ENCODE data around the gene SPAG8. TPM values are rescaled to one million over a fixed set of nuclear protein-coding genes. Genes with fewer than 3 reads are reported as not detected.

Gene SPAG8
- total RNA-seq, 1 experiment from 2014 or later: not detected

DNA sequence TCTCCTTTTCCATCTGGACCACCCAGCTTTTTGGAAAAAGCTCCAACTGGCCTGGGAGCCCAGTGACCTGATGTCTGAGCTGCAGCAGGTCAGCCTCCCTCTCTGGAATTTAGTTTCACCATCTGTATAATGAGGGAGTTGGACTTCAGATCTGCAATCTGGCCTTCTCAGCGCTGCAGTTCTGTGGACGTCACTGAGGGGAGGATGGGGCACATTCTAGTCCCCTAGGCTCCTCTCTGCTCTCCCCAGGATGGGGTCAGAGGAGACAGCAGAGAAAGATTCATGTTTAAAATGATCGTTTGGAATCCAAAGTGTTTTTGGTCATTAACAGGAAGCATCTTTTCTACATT, 47.9 kb upstream of the SPAG8 start:
- H3K27ac ChIP-seq (ENCODE audit: low read length): no peak overlapping the region
- POLR2A ChIA-PET (ENCODE audit: unreplicated experiment): no interaction called here
- H3K9me2 ChIP-seq (replicated peaks; ENCODE audit: low read length): no peaks in the 10 kb centered on the region
- ATAC-seq (no peak), DNase-seq (no peak)
- H3K4me1 ChIP-seq (ENCODE audit: insufficient read depth, low read length): no peaks in the 10 kb centered on the region
- H2AFZ ChIP-seq (ENCODE audit: low read length): no peak overlapping the region
- H3K9ac ChIP-seq (ENCODE audit: low read length): no peak overlapping the region
- TF ChIP-seq, protein P1, sequence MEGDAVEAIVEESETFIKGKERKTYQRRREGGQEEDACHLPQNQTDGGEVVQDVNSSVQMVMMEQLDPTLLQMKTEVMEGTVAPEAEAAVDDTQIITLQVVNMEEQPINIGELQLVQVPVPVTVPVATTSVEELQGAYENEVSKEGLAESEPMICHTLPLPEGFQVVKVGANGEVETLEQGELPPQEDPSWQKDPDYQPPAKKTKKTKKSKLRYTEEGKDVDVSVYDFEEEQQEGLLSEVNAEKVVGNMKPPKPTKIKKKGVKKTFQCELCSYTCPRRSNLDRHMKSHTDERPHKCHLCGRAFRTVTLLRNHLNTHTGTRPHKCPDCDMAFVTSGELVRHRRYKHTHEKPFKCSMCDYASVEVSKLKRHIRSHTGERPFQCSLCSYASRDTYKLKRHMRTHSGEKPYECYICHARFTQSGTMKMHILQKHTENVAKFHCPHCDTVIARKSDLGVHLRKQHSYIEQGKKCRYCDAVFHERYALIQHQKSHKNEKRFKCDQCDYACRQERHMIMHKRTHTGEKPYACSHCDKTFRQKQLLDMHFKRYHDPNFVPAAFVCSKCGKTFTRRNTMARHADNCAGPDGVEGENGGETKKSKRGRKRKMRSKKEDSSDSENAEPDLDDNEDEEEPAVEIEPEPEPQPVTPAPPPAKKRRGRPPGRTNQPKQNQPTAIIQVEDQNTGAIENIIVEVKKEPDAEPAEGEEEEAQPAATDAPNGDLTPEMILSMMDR (conservative IDR thresholded peaks at IDR 0.05; ENCODE audit: low read depth, low read length): no peak
- H3K4me3 ChIP-seq (ENCODE audit: low read length): no peak overlapping the region
- no TSS peak for BruUV-seq (replicated peaks)
- intact Hi-C loops (cut with micrococcal nuclease): no loop called here
- no peaks in the 10 kb centered on the region for H3K27me3 ChIP-seq (ENCODE audit: low read length)
- H3K4me2 ChIP-seq (ENCODE audit: low read length): no peak overlapping the region
- no peaks in the 10 kb centered on the region for H4K20me1 ChIP-seq (ENCODE audit: low read length)
- H3K36me3 ChIP-seq (ENCODE audit: low read depth, low read length): no peaks in the 10 kb centered on the region
- H3F3A ChIP-seq (ENCODE audit: low read length, unreplicated experiment): no peaks in the 10 kb centered on the region
- H3K9me3 ChIP-seq (ENCODE audit: low read length): no peaks in the 10 kb centered on the region
- CTCF ChIA-PET: no interaction called here
- no peaks in the 10 kb centered on the region for H3K79me2 ChIP-seq (ENCODE audit: low read length)

DNA sequence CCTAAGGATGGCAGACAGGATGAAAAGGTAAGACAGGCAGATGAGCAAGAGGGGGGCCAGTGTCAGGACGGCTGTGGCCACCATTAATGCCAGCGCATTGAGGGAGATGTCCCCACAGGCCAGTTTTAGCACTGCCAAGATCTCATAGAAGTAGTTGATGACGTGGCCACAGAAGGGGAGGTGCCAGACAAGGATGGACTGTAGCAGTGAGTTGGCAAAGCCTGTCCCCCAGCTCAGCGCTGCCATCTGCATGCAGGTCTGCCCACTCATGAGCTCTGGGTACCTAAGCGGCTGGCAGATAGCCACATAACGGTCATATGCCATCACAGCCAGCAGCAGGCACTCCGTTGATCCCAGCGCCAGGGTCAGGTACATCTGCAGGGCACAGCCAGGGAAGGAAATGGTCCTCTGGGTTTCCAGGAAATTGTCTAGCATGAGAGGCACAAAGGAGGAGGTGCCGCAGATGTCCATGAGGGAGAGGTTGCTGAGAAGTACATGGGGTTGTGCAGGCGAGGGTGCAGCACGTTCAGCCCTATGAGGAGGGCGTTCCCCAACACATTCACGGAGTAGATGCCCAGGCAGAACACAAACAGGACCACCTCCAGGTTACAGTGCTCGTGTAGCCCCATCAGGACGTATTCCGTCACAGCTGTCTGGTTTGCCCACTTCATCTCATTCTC, 47.4 kb upstream of the SPAG8 start:
- BruUV-seq (replicated peaks): no TSS peak
- Histone ChIP-seq H3K79me2 (ENCODE audit: low read length) (no peaks in the 10 kb centered on the region), H3K9me2 (replicated peaks; ENCODE audit: low read length) (no peaks in the 10 kb centered on the region), H3K27ac (ENCODE audit: low read length) (no peak overlapping the region), H2AFZ (ENCODE audit: low read length) (no peak overlapping the region), H3K4me3 (ENCODE audit: low read length) (no peak overlapping the region), H3K4me1 (ENCODE audit: insufficient read depth, low read length) (no peaks in the 10 kb centered on the region), H3K27me3 (ENCODE audit: low read length) (no peaks in the 10 kb centered on the region), H3F3A (ENCODE audit: low read length, unreplicated experiment) (no peaks in the 10 kb centered on the region), H3K9ac (ENCODE audit: low read length) (no peak overlapping the region), H3K36me3 (ENCODE audit: low read depth, low read length) (no peaks in the 10 kb centered on the region), H3K9me3 (ENCODE audit: low read length) (no peaks in the 10 kb centered on the region), H4K20me1 (ENCODE audit: low read length) (no peaks in the 10 kb centered on the region), H3K4me2 (ENCODE audit: low read length) (no peak overlapping the region)
- peak; percentile 58 for ATAC-seq
- CTCF ChIA-PET: no interaction called here
- DNase-seq: peak; percentile 34
- POLR2A ChIA-PET (ENCODE audit: unreplicated experiment): no interaction called here
- TF ChIP-seq, protein P1 (conservative IDR thresholded peaks at IDR 0.05; ENCODE audit: low read depth, low read length): peak; percentile 19; the same call in 1 of the 2 replicates
- TF ChIP-seq EZH2 (IDR thresholded peaks at IDR 0.05; ENCODE audit: low read length, unreplicated experiment): no peak
- intact Hi-C loops (cut with micrococcal nuclease): no loop called here

DNA sequence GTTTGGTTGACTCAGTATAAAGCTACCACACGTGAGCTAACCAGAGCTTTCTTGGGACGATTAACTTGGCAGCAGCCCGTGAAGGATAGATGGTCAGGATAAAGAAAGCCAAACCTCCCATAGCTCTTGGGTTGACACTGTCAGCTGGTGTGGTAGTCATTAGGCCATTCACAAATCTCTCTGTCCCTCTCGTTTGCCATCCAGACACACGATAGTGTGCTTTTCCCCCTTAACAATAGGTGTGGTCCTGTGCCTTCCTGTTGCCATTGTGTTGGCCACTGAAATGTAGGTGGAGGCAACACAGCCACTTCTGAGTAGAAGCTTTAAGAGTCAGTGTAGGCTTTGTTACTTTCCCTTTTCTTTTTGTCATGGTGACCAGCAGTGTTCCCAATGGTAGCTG, 46.4 kb upstream of the SPAG8 start:
- no peak overlapping the region for H2AFZ ChIP-seq (ENCODE audit: low read length)
- no peak for ATAC-seq

More for the DNA sequence above, 46.4 kb upstream of the SPAG8 start:
- ChIA-PET POLR2A (ENCODE audit: unreplicated experiment) (interaction anchor here (0.6 kb wide), 1 partner anchor 39 kb away, joined by 6 read pairs; no protein-coding TSS in a partner anchor), CTCF (interaction anchor here (0.5 kb wide), 1 partner anchor 1897 kb away, joined by 7 read pairs; no protein-coding TSS in a partner anchor)
- DNase-seq: no peak
- Histone ChIP-seq H3K36me3 (ENCODE audit: low read depth, low read length) (no peaks in the 10 kb centered on the region), H3K9me3 (ENCODE audit: low read length) (no peaks in the 10 kb centered on the region), H3K4me3 (ENCODE audit: low read length) (no peak overlapping the region), H3K4me1 (ENCODE audit: insufficient read depth, low read length) (no peaks in the 10 kb centered on the region), H3K9ac (ENCODE audit: low read length) (no peak overlapping the region), H3K9me2 (replicated peaks; ENCODE audit: low read length) (no peaks in the 10 kb centered on the region), H3K27me3 (ENCODE audit: low read length) (no peaks in the 10 kb centered on the region), H3K4me2 (ENCODE audit: low read length) (no peak overlapping the region), H3F3A (ENCODE audit: low read length, unreplicated experiment) (no peaks in the 10 kb centered on the region), H3K27ac (ENCODE audit: low read length) (no peak overlapping the region), H3K79me2 (ENCODE audit: low read length) (no peaks in the 10 kb centered on the region), H4K20me1 (ENCODE audit: low read length) (no peaks in the 10 kb centered on the region)
- BruUV-seq (replicated peaks): no TSS peak
- TF ChIP-seq, protein P1 (conservative IDR thresholded peaks at IDR 0.05; ENCODE audit: low read depth, low read length): no peak
- TF ChIP-seq EZH2 (IDR thresholded peaks at IDR 0.05; ENCODE audit: low read length, unreplicated experiment) (no peak), EZH2phosphoT487 (IDR thresholded peaks at IDR 0.05; ENCODE audit: borderline replicate concordance, low read length) (no peak)
- intact Hi-C loops (cut with micrococcal nuclease): no loop called here

Measured in PC-3 (cell line).